Epithelial cell of proximal tubule (primary cell): ENCODE results near the gene SPATA16. TPM values are rescaled to one million over a fixed set of nuclear protein-coding genes. Genes with fewer than 3 reads are reported as not detected.
"Not testable (repeated sequence)": the region's sequence is repeated elsewhere in the genome, so short reads cannot be mapped to it uniquely, and the experiment has no call there.

Experiments
- DNase-seq: peaks from one replicate; pipeline ENCODE4 v3.0.0-alpha.2; 2011; ENCODE audit warnings: low read depth
- H3K4me3 ChIP-seq: 2 replicates; pipeline ENCODE4 v1.5.1; 2011; ENCODE audit warnings: low read depth, mild to moderate bottlenecking, low read length
- CTCF ChIP-seq: conservative IDR thresholded peaks from 2 replicates; pipeline ENCODE4 v1.5.1; 2012; ENCODE audit warnings: low read depth, mild to moderate bottlenecking, low read length
- total RNA-seq: library from RNA; depleted of rRNA; stranded (reverse); fragments of >200 nt; gene quantifications from 2 replicates; pipeline ENCODE4 v1.2.3, GENCODE V29; 2015

SPATA16 gene
- total RNA-seq, 1 donor from 2014 or later: not detected

GRCh38 chr3:172869784-172870518, 271.1 kb downstream of the SPATA16 start:
- H3K4me3 ChIP-seq: no peak overlapping the region
- TF ChIP-seq CTCF: no peak
- no peak for DNase-seq

GRCh38 chr3:172869368-172869771, 271.7 kb downstream of the SPATA16 start:
- TF ChIP-seq CTCF: no peak
- no peak for DNase-seq
- no peak overlapping the region for H3K4me3 ChIP-seq

- no peak overlapping the region for H3K4me3 ChIP-seq
- no peak for DNase-seq
- TF ChIP-seq CTCF: no peak
Observed at GRCh38 chr3:172868582-172869200, 272.3 kb downstream of the SPATA16 start.

- DNase-seq, H3K4me3 ChIP-seq: not testable (repeated sequence)
Observed at GRCh38 chr3:172866726-172867350, 274.2 kb downstream of the SPATA16 start.

GRCh38 chr3:172859041-172859440, 282.0 kb downstream of the SPATA16 start:
- no peak overlapping the region for H3K4me3 ChIP-seq
- no peak for DNase-seq
- no peak for TF ChIP-seq CTCF

GRCh38 chr3:172856795-172857742, 284.0 kb downstream of the SPATA16 start:
- DNase-seq: no peak
- no peak overlapping the region for H3K4me3 ChIP-seq
- TF ChIP-seq CTCF: no peak

GRCh38 chr3:172855037-172855436, 286.0 kb downstream of the SPATA16 start:
- no peak for DNase-seq
- no peak overlapping the region for H3K4me3 ChIP-seq
- TF ChIP-seq CTCF: no peak
